K562 (cell line): ENCODE measurements around the gene WDR70. TPM values are rescaled to one million over a fixed set of nuclear protein-coding genes. Genes with fewer than 3 reads are reported as not detected.

ENCODE experiments used
- ATAC-seq: fragments of 200-7000 bp; cut with Tn5 transposase; 3 replicates; pipeline ENCODE4 v1.9.1; 2020; ENCODE audit warnings: moderate library complexity
- BruUV-seq: library from RNA; stranded (reverse); fragments of 400-500 nt; replicated peaks from 2 replicates; lab custom pipeline; 2021; lab: Mats Ljungman, UMichigan
- CTCF ChIA-PET: fragments of 300-600 bp; formaldehyde crosslinking; extraction: SDS; loops from one replicate; lab custom pipeline; 2021; ENCODE audit warnings: low intra/inter-chr PET ratio; lab: Yijun Ruan, JAX
- POLR2A ChIA-PET: fragments of 300-600, 350-650 bp; sonication (Branson Sonifier 250); formaldehyde crosslinking; extraction: SDS; loops from one replicate; lab custom pipeline; 2021; ENCODE audit warnings: antibody characterized with exemption, inconsistent platforms; lab: Yijun Ruan, JAX
- DNase-seq, 4 experiments: peaks; one replicate each; pipeline versions ENCODE4 v3.0.0 to v3.0.0-alpha.2; 2011 to 2018; ENCODE audit warnings: low spot score in 3 of 4, mixed read lengths in 3 of 4; ENCODE audit errors: extremely low read depth in 1 of 4
- FAIRE-seq: peaks from 2 replicates; lab custom pipeline; 2011; peaks lifted over from hg19 to GRCh38; lab: Jason Lieb, UNC
- H2AFZ ChIP-seq: 2 replicates; pipeline ENCODE4 v1.6.0; 2011; ENCODE audit warnings: low read depth, low read length, control low read depth, inconsistent platforms
- H3K27ac ChIP-seq: fragments of 200-600 bp; 3 replicates; pipeline ENCODE4 v1.8.0; 2011; ENCODE audit warnings: low read depth, mild to moderate bottlenecking, control low read depth, inconsistent platforms, low read length, moderate library complexity, mixed read lengths; ENCODE audit errors: extremely low read depth
- H3K27me3 ChIP-seq, 2 experiments: fragments of 300-600 bp in 1 of 2; 2 replicates in 1 of 2; 3 replicates in 1 of 2; pipeline versions ENCODE4 v1.6.0 to v1.8.0; 2011; ENCODE audit warnings: inconsistent platforms in 2 of 2, low read length in 2 of 2, mild to moderate bottlenecking in 1 of 2, mixed read lengths in 1 of 2, moderate library complexity in 1 of 2; ENCODE audit not compliant: control insufficient read depth in 2 of 2, insufficient read depth in 2 of 2
- H3K36me3 ChIP-seq: fragments of 300-600 bp; 3 replicates; pipeline ENCODE4 v1.8.0; 2011; ENCODE audit warnings: mild to moderate bottlenecking, low read length, inconsistent platforms; ENCODE audit not compliant: control insufficient read depth, insufficient read depth
- H3K4me1 ChIP-seq, 2 experiments: fragments of 200-600 bp in 1 of 2; replicated peaks in 1 of 2; 2 replicates in 1 of 2; 3 replicates in 1 of 2; pipeline versions ENCODE4 v1.5.1 to v1.8.0; 2011; ENCODE audit warnings: inconsistent platforms in 2 of 2, low read length in 2 of 2, mild to moderate bottlenecking in 1 of 2, mixed read lengths in 1 of 2, moderate library complexity in 1 of 2; ENCODE audit not compliant: control insufficient read depth in 2 of 2, insufficient read depth in 2 of 2
- H3K4me2 ChIP-seq: 2 replicates; pipeline ENCODE4 v1.6.1; 2011; ENCODE audit warnings: low read length, control low read depth, inconsistent platforms, mixed read lengths; ENCODE audit not compliant: insufficient read depth
- H3K4me3 ChIP-seq: fragments of 200-600 bp; sonication (generic), shearing (Covaris generic); 2 replicates; pipeline ENCODE4 v1.5.1; 2016; ENCODE audit warnings: control low read depth, inconsistent platforms
- H3K79me2 ChIP-seq: fragments of 200-600 bp; 3 replicates; pipeline ENCODE4 v1.8.0; 2011; ENCODE audit warnings: low read length, inconsistent platforms; ENCODE audit not compliant: control insufficient read depth, insufficient read depth
- H3K9ac ChIP-seq, 2 experiments: 2 replicates each; pipeline versions ENCODE4 v1.6.0 to v1.6.1; 2011; ENCODE audit warnings: low read depth in 2 of 2, low read length in 2 of 2, control low read depth in 1 of 2, inconsistent platforms in 1 of 2, mild to moderate bottlenecking in 1 of 2, mixed read lengths in 1 of 2; ENCODE audit not compliant: insufficient read depth in 1 of 2
- H3K9me1 ChIP-seq: one replicate; pipeline ENCODE4 v1.6.0; 2011; ENCODE audit warnings: inconsistent platforms, mild to moderate bottlenecking, low read length, moderate library complexity; ENCODE audit not compliant: control insufficient read depth, insufficient read depth
- H3K9me3 ChIP-seq: replicated peaks from 2 replicates; pipeline ENCODE4 v1.5.1; 2011; ENCODE audit warnings: low read depth, low read length, inconsistent platforms; ENCODE audit not compliant: control insufficient read depth, insufficient read depth
- H4K20me1 ChIP-seq: replicated peaks from 2 replicates; pipeline ENCODE4 v1.6.1; 2011; ENCODE audit warnings: low read length, inconsistent platforms, mixed read lengths; ENCODE audit not compliant: control insufficient read depth, insufficient read depth
- ATF7 ChIP-seq: fragments of 450-650 bp; IDR thresholded peaks from 2 replicates; pipeline ENCODE4 v1.7.1; 2014; ENCODE audit warnings: mild to moderate bottlenecking, moderate library complexity
- CAMTA2 ChIP-seq: fragments of 250-450 bp; sonication (Bioruptor Pico); conservative IDR thresholded peaks from 2 replicates; pipeline ENCODE4 v1.5.1; 2022
- DPF2 ChIP-seq: fragments of 450-650 bp; IDR thresholded peaks from 2 replicates; pipeline ENCODE4 v1.6.1; 2016
- E4F1 ChIP-seq: fragments of 250-450 bp; sonication (Bioruptor Pico); IDR thresholded peaks from 2 replicates; pipeline ENCODE4 v1.5.0; 2021; ENCODE audit warnings: mild to moderate bottlenecking, borderline replicate concordance
- EWSR1 ChIP-seq: fragments of 450-650 bp; IDR thresholded peaks from 2 replicates; pipeline ENCODE4 v1.6.1; 2018; ENCODE audit warnings: borderline replicate concordance, mild to moderate bottlenecking, low read depth, moderate library complexity; ENCODE audit not compliant: partially characterized antibody
- FOXJ2 ChIP-seq: fragments of 200-800 bp; sonication (Bioruptor generic); IDR thresholded peaks from 2 replicates; pipeline ENCODE4 v1.6.1; 2016; ENCODE audit warnings: missing genetic modification characterization, missing compliant biosample characterization
- GATAD2A ChIP-seq: fragments of 450-650 bp; IDR thresholded peaks from 2 replicates; pipeline ENCODE4 v1.6.1; 2017
- GTF2E2 ChIP-seq: fragments of 200-800 bp; sonication (Bioruptor generic); IDR thresholded peaks from 2 replicates; pipeline ENCODE4 v1.6.1; 2016; ENCODE audit warnings: missing genetic modification characterization, missing compliant biosample characterization
- HIVEP1 ChIP-seq: fragments of 250-450 bp; sonication (Bioruptor Pico); IDR thresholded peaks from 2 replicates; pipeline ENCODE4 v1.4.0; 2020; ENCODE audit warnings: mild to moderate bottlenecking
- HMG20A ChIP-seq: fragments of 450-650 bp; formaldehyde crosslinking; conservative IDR thresholded peaks from 2 replicates; pipeline ENCODE4 v1.4.0; 2020; ENCODE audit warnings: mild to moderate bottlenecking, mixed read lengths
- MED1 ChIP-seq: sonication (generic); formaldehyde crosslinking; IDR thresholded peaks from 2 replicates; pipeline ENCODE4 v1.8.1; 2023; ENCODE audit warnings: missing genetic modification reagents, borderline replicate concordance
- NCOA1 ChIP-seq: fragments of 450-650 bp; IDR thresholded peaks from 2 replicates; pipeline ENCODE4 v1.6.1; 2016; ENCODE audit warnings: low read depth
- NONO ChIP-seq, 2 experiments: fragments of 200-400 bp in 1 of 2; fragments of 450-650 bp in 1 of 2; formaldehyde crosslinking in 1 of 2; IDR thresholded peaks; 2 replicates each; pipeline ENCODE4 v1.6.1; 2017; ENCODE audit warnings: low read depth in 2 of 2, mild to moderate bottlenecking in 2 of 2, moderate library complexity in 2 of 2, low read length in 1 of 2
- RBM34 ChIP-seq: fragments of 200-400 bp; formaldehyde crosslinking; IDR thresholded peaks from 2 replicates; pipeline ENCODE4 v1.6.1; 2018; ENCODE audit warnings: low read length, borderline replicate concordance; ENCODE audit not compliant: insufficient read depth
- SMARCA5 ChIP-seq: fragments of 450-650 bp; IDR thresholded peaks from 2 replicates; pipeline ENCODE4 v1.6.1; 2016
- SPI1 ChIP-seq: IDR thresholded peaks from 2 replicates; pipeline ENCODE4 v1.6.1; 2011; ENCODE audit warnings: low read depth, low read length, control low read depth, borderline replicate concordance
- SREBF1 ChIP-seq: fragments of 150-350 bp; IDR thresholded peaks from 2 replicates; pipeline ENCODE4 v1.6.1; 2014; ENCODE audit warnings: antibody characterized with exemption, low read depth, low read length, borderline replicate concordance
- THAP7 ChIP-seq: fragments of 250-450 bp; sonication (Bioruptor Pico); IDR thresholded peaks from 2 replicates; pipeline ENCODE4 v1.5.0; 2021
- ZHX1 ChIP-seq: fragments of 150-350 bp; conservative IDR thresholded peaks from 2 replicates; pipeline ENCODE4 v1.6.1; 2014; ENCODE audit warnings: low read length
- WGBS: fragments of 100-300 bp; shearing (Covaris generic); methylation state at CpG from one replicate; pipeline ENCODE4 v1.1.6; 2016; ENCODE audit warnings: low coverage, mixed read lengths; ENCODE audit not compliant: insufficient coverage; ENCODE audit errors: missing lambda C conversion rate; 5-methylcytosine and 5-hydroxymethylcytosine counted together
- in situ Hi-C: fragments of 300-500 bp; cut with MboI; formaldehyde crosslinking; loops from 4 replicates; pipeline ENCODE4 v1.15.0; 2018; ENCODE audit warnings: inconsistent platforms, mixed read lengths
- intact Hi-C: fragments of 100-400 bp; cut with micrococcal nuclease; formaldehyde crosslinking; loops from 2 replicates; pipeline ENCODE4 v1.14.2; 2022
- polyA plus RNA-seq, 8 experiments: library from polyadenylated mRNA; depleted of rRNA in 4 of 8; stranded (reverse) in 5 of 8; unstranded in 3 of 8; fragments of >200 nt; fragmentation: Nextera tagmentation in 2 of 8; fragmentation: Illumina TruSeq in 1 of 8; extraction: Ambion mirVana in 2 of 8; extraction: Trizol in 1 of 8; gene quantifications; 2 replicates each; pipeline versions ENCODE4 v1.2.1 to v1.2.3, GENCODE V29; 2011 to 2014; ENCODE audit warnings: inconsistent platforms in 1 of 8, missing spikeins in 1 of 8
- total RNA-seq, 7 experiments: library from RNA; depleted of rRNA in 6 of 7; stranded (reverse); fragments of >200 nt in 6 of 7; fragmentation: Illumina TruSeq in 2 of 7; extraction: Trizol in 2 of 7; gene quantifications; 2 replicates each; pipeline versions ENCODE4 v1.2.1 to v1.2.3, GENCODE V29; 2011 to 2021; ENCODE audit warnings: low replicate concordance in 1 of 7

WDR70 gene
- total and polyA plus RNA-seq, 9 of the 15 experiments (the other 6 are each of a cell fraction or from before 2014, with no cell fraction given): 16.8 to 46.6 (median 38.8) TPM

- no peaks in the 10 kb centered on the region for H3K9me1 ChIP-seq
- DNase-seq: peak in 1 of 4 experiments; percentile 1
- no peaks in the 10 kb centered on the region for H3K79me2 ChIP-seq
- no peaks in the 10 kb centered on the region for H3K36me3 ChIP-seq
- 62% methylated on average over 5 of the region's 5 CpGs for WGBS
- no peak for ATAC-seq
- H4K20me1 ChIP-seq: no peaks in the 10 kb centered on the region
- intact Hi-C loops: no loop called here
- in situ Hi-C loops: no loop called here
- no peak overlapping the region for H3K4me2 ChIP-seq
- H3K27ac ChIP-seq: no peak overlapping the region
- FAIRE-seq: no peak
- H3K4me1 ChIP-seq: peaks cover 0 to 3% of the 10 kb centered on the region in 2 experiments; a peak in 2 of 5 replicates
- no peaks in the 10 kb centered on the region for H3K27me3 ChIP-seq
- H3K4me3 ChIP-seq: no peak overlapping the region
- H3K9me3 ChIP-seq: no peaks in the 10 kb centered on the region
- CTCF ChIA-PET: no interaction called here
- H3K9ac ChIP-seq: no peak overlapping the region
- H2AFZ ChIP-seq: no peak overlapping the region
- no TSS peak for BruUV-seq
- POLR2A ChIA-PET: no interaction called here
- TF ChIP-seq HIVEP1 (CRISPR knock-in tag): no peak
- no peak for TF ChIP-seq GATAD2A
- TF ChIP-seq GTF2E2 (tag): no peak
- no peak for TF ChIP-seq DPF2
- no peak for TF ChIP-seq E4F1 (CRISPR knock-in tag)
- no peak for TF ChIP-seq FOXJ2 (tag)
- TF ChIP-seq EWSR1: no peak
- no peak for TF ChIP-seq NONO (IDR thresholded peaks at IDR 0.05; ENCODE audit: low read depth in 2 of 2, low read length in 1 of 2)
- no peak for TF ChIP-seq NCOA1
- TF ChIP-seq CAMTA2 (CRISPR knock-in tag): no peak
- TF ChIP-seq ZHX1: no peak
- no peak for TF ChIP-seq THAP7 (CRISPR knock-in tag)
- TF ChIP-seq RBM34: no peak
- TF ChIP-seq SREBF1: no peak
- TF ChIP-seq SMARCA5: no peak
- TF ChIP-seq HMG20A (CRISPR knock-in tag): no peak
- TF ChIP-seq ATF7: no peak
- TF ChIP-seq MED1 (CRISPR knock-in tag): no peak
- no peak for TF ChIP-seq SPI1
These were observed 283.8 kb downstream of the WDR70 start for GRCh38 chr5:37662789-37663485.
